Measurements from ENCODE around the gene FREY1.

DNA sequence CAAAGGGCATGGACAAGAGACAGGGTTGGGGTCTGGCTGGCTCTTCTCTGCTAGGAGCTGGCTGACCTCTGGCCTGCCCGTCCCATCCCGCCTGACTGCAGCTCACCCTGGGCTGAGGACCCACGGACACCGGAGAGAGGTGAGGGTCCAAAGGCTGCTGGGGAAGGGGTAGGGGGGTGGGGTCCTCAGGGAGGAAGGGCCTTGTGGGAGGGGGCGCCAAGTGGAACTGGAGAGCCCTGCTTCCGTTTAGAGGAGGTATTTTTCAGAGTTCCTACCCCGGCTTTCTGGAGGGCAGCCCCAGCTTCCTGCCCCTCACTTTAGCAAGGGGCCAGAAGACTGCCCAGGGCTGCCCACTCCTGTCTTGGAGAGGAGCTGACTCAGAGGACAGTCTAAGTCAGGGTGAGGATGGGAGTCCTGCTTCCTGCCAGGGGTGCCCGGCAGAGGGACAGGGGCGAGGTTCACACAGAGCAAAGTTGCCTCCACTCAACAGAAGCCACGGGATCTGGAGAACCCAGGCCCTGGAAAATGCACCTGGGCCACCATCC, 22.5 kb upstream of the FREY1 start:
- TF ChIP-seq TCF12 (IDR thresholded peaks at IDR 0.05; ENCODE audit: low read depth) (no peak), EP300 (IDR thresholded peaks at IDR 0.05; ENCODE audit: borderline replicate concordance) (no peak), CREB1 (IDR thresholded peaks at IDR 0.05; ENCODE audit: low read depth) (no peak), YY1 (IDR thresholded peaks at IDR 0.05; ENCODE audit: low read depth) (no peak)
- TF ChIP-seq, protein P1, sequence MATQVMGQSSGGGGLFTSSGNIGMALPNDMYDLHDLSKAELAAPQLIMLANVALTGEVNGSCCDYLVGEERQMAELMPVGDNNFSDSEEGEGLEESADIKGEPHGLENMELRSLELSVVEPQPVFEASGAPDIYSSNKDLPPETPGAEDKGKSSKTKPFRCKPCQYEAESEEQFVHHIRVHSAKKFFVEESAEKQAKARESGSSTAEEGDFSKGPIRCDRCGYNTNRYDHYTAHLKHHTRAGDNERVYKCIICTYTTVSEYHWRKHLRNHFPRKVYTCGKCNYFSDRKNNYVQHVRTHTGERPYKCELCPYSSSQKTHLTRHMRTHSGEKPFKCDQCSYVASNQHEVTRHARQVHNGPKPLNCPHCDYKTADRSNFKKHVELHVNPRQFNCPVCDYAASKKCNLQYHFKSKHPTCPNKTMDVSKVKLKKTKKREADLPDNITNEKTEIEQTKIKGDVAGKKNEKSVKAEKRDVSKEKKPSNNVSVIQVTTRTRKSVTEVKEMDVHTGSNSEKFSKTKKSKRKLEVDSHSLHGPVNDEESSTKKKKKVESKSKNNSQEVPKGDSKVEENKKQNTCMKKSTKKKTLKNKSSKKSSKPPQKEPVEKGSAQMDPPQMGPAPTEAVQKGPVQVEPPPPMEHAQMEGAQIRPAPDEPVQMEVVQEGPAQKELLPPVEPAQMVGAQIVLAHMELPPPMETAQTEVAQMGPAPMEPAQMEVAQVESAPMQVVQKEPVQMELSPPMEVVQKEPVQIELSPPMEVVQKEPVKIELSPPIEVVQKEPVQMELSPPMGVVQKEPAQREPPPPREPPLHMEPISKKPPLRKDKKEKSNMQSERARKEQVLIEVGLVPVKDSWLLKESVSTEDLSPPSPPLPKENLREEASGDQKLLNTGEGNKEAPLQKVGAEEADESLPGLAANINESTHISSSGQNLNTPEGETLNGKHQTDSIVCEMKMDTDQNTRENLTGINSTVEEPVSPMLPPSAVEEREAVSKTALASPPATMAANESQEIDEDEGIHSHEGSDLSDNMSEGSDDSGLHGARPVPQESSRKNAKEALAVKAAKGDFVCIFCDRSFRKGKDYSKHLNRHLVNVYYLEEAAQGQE (IDR thresholded peaks at IDR 0.05; ENCODE audit: low read depth), result no peak
